ENCODE data around the gene YWHAQ. TPM values are rescaled to one million over a fixed set of nuclear protein-coding genes. Genes with fewer than 3 reads are reported as not detected.

YWHAQ gene
- total RNA-seq, 1 donor from 2014 or later = 191 TPM

- intact Hi-C loops (cut with DNase I) = loop anchor here (10.0 kb wide), 1 partner anchor 220 kb away; no protein-coding TSS in a partner anchor
- ATAC-seq = peak; percentile 56
- Histone ChIP-seq H3K27me3 (no peaks in the 10 kb centered on the region), H3K4me3 (no peak overlapping the region), H3K9me3 (no peaks in the 10 kb centered on the region), H3K27ac (no peak overlapping the region), H3K36me3 (peaks cover 54% of the 10 kb centered on the region), H3K4me1 (peaks cover 4% of the 10 kb centered on the region)
- TF ChIP-seq CTCF (IDR thresholded peaks at IDR 0.05) = no peak
- DNase-seq = no peak
Measured at GRCh38 chr2:9535177-9535576, 95.6 kb downstream of the YWHAQ start.

Other genes with a start within 250 kb of the YWHAQ start
- 78.2 TPM for gene ITGB1BP1, start 207.5 kb downstream of the YWHAQ start, total RNA-seq
- gene CPSF3, start 207.3 kb downstream of the YWHAQ start, total RNA-seq = 23.2 TPM
- 39.0 TPM for gene IAH1, start 156.4 kb downstream of the YWHAQ start, total RNA-seq
- gene ADAM17, start 75.2 kb downstream of the YWHAQ start, total RNA-seq = 57.7 TPM
- gene TAF1B, start 212.5 kb upstream of the YWHAQ start, total RNA-seq = 19.5 TPM

Measured in upper lobe of right lung (tissue), 1 donor.